Transverse colon (tissue), 4 donors: Measurements from ENCODE around the gene KRT84. TPM values are rescaled to one million over a fixed set of nuclear protein-coding genes. Genes with fewer than 3 reads are reported as not detected.

Source experiments
- DNase-seq: peaks from one replicate; pipeline ENCODE4 v3.0.0-alpha.2; 2019
- H3K27ac ChIP-seq, 4 donors: fragments of 200-600 bp; sonication (generic); 2 replicates each; pipeline ENCODE4 v1.5.1; 2016 to 2018; ENCODE audit warnings: inconsistent platforms in 4 of 4
- H3K27me3 ChIP-seq: fragments of 200-600 bp; sonication (generic); 2 replicates; pipeline ENCODE4 v1.5.1; 2017; ENCODE audit warnings: inconsistent platforms
- H3K36me3 ChIP-seq, 4 donors: fragments of 200-600 bp; sonication (generic); 2 replicates each; pipeline ENCODE4 v1.5.1; 2017 to 2019; ENCODE audit warnings: inconsistent platforms in 4 of 4
- H3K4me1 ChIP-seq, 4 donors: fragments of 200-600 bp; sonication (generic); 2 replicates each; pipeline ENCODE4 v1.5.1; 2017 to 2020; ENCODE audit warnings: inconsistent platforms in 4 of 4
- H3K4me3 ChIP-seq, 4 donors: fragments of 200-600 bp; sonication (generic); 1 replicate in 1 of 4; 2 replicates in 3 of 4; pipeline versions ENCODE4 v1.5.1 to v1.6.1; 2017 to 2019; ENCODE audit warnings: inconsistent platforms in 4 of 4
- H3K9me3 ChIP-seq, 2 donors: fragments of 200-600 bp; sonication (generic); 2 replicates each; pipeline ENCODE4 v1.5.1; 2017 to 2019; ENCODE audit warnings: inconsistent platforms in 2 of 2
- EP300 ChIP-seq: sonication (generic); formaldehyde crosslinking; IDR thresholded peaks from one replicate; pipeline ENCODE4 v1.6.1; 2017; ENCODE audit warnings: antibody characterized with exemption, low read depth
- POLR2A ChIP-seq: fragments of 450-650 bp; IDR thresholded peaks from one replicate; pipeline ENCODE4 v1.6.1; 2016; ENCODE audit warnings: antibody characterized with exemption, mild to moderate bottlenecking, moderate library complexity
- POLR2AphosphoS5 ChIP-seq, 3 donors: sonication (generic); formaldehyde crosslinking; IDR thresholded peaks; one replicate each; pipeline ENCODE4 v1.6.1; 2016; ENCODE audit warnings: antibody characterized with exemption in 3 of 3
- WGBS, 2 donors: methylation state at CpG; one replicate each; pipeline ENCODE4 v1.1.5; 2018; ENCODE audit warnings: low coverage in 1 of 2; 5-methylcytosine and 5-hydroxymethylcytosine counted together
- in situ Hi-C, 4 donors: fragments of 200-750 bp; cut with MboI; loops; one replicate each; pipeline versions ENCODE4 v1.15.0 to v1.15.1; 2017; ENCODE audit warnings: low sequenced_read_pairs in 3 of 4, low pct_ligation_motif_present in 1 of 4, low pct_unique_long_range_greater_than_20kb in 1 of 4
- intact Hi-C: fragments of 100-400 bp; cut with DNase I; formaldehyde crosslinking; loops from one replicate; pipeline ENCODE4 v1.15.1; 2023; ENCODE audit warnings: low total_unique reads
- total RNA-seq, 4 donors: library from RNA; depleted of rRNA; stranded (reverse); fragments of >200 nt; gene quantifications; one replicate each; pipeline ENCODE4 v1.1.0, GENCODE V29; 2016
- TF ChIP-seq, protein P1 (sequence below), 5 experiments: fragments of 200-600 bp in 3 of 5; fragments of 450-650 bp in 2 of 5; sonication (generic) in 3 of 5; IDR thresholded peaks; 1 replicate in 2 of 5; 2 replicates in 3 of 5; pipeline ENCODE4 v1.5.1; 2016 to 2017; ENCODE audit warnings: antibody characterized with exemption in 5 of 5, inconsistent platforms in 3 of 5, mild to moderate bottlenecking in 2 of 5, moderate library complexity in 1 of 5

KRT84 gene
- total RNA-seq, 4 donors from 2014 or later, result not detected

GRCh38 chr12:52331039-52331438 is 54.4 kb downstream of the KRT84 start:
- no peak overlapping the region for H3K4me3 ChIP-seq
- DNase-seq, result no peak
- in situ Hi-C loops (no loop called here), intact Hi-C loops (no loop called here)
- no peak overlapping the region for H3K27ac ChIP-seq
- H3K36me3 ChIP-seq, result no peaks in the 10 kb centered on the region
- TF ChIP-seq, protein P1, sequence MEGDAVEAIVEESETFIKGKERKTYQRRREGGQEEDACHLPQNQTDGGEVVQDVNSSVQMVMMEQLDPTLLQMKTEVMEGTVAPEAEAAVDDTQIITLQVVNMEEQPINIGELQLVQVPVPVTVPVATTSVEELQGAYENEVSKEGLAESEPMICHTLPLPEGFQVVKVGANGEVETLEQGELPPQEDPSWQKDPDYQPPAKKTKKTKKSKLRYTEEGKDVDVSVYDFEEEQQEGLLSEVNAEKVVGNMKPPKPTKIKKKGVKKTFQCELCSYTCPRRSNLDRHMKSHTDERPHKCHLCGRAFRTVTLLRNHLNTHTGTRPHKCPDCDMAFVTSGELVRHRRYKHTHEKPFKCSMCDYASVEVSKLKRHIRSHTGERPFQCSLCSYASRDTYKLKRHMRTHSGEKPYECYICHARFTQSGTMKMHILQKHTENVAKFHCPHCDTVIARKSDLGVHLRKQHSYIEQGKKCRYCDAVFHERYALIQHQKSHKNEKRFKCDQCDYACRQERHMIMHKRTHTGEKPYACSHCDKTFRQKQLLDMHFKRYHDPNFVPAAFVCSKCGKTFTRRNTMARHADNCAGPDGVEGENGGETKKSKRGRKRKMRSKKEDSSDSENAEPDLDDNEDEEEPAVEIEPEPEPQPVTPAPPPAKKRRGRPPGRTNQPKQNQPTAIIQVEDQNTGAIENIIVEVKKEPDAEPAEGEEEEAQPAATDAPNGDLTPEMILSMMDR (IDR thresholded peaks at IDR 0.05), result no peak
- no peak for TF ChIP-seq EP300
- WGBS, 2 donors, result 85% methylated on average over 1 of the region's 1 CpG; no CpG with 5 or more reads in 1 of the 2 donors
- H3K4me1 ChIP-seq, result peaks cover 0 to 8% (median 0%) of the 10 kb centered on the region in 4 donors
- no peaks in the 10 kb centered on the region for H3K9me3 ChIP-seq
- no peaks in the 10 kb centered on the region for H3K27me3 ChIP-seq

GRCh38 chr12:52327830-52328500 is 57.5 kb downstream of the KRT84 start:
- in situ Hi-C loops, result no loop called here
- TF ChIP-seq, protein P1 (IDR thresholded peaks at IDR 0.05), result peak in 1 of 5 experiments; percentile 7
- TF ChIP-seq POLR2A, result no peak
- TF ChIP-seq POLR2AphosphoS5 (IDR thresholded peaks at IDR 0.05), result no peak

More at GRCh38 chr12:52327830-52328500, 57.5 kb downstream of the KRT84 start:
- Histone ChIP-seq H3K4me3 (no peak overlapping the region), H3K27me3 (no peaks in the 10 kb centered on the region), H3K4me1 (no peaks in the 10 kb centered on the region), H3K27ac (no peak overlapping the region), H3K36me3 (no peaks in the 10 kb centered on the region), H3K9me3 (no peaks in the 10 kb centered on the region)
- 50 to 59% methylated on average over 2 to 10 of the region's 10 CpGs for WGBS, 2 donors
- intact Hi-C loops, result loop anchor here (5.0 kb wide), 1 partner anchor 171 kb away; no protein-coding TSS in a partner anchor
- DNase-seq, result no peak

Other genes with a start within 250 kb of the KRT84 start
- under 1 TPM in 1 of 4 donors, not detected in 3; 0.14 TPM for gene KRT80, start 193.6 kb downstream of the KRT84 start, total RNA-seq
- gene KRT7, start 152.4 kb downstream of the KRT84 start, total RNA-seq, result 1 to 10 TPM in 1 of 4 donors, under 1 TPM in 2, not detected in 1; 0.75 to 1.6 (median 0.95) TPM
- gene KRT86, start 111.0 kb downstream of the KRT84 start, total RNA-seq, result 1 to 10 TPM in 1 of 4 donors, not detected in 3; 3.6 TPM
- gene KRT81, start 94.1 kb downstream of the KRT84 start, total RNA-seq, result not detected
- gene KRT83, start 64.3 kb downstream of the KRT84 start, total RNA-seq, result not detected
- not detected for gene KRT85, start 18.2 kb downstream of the KRT84 start, total RNA-seq
- gene KRT82, start 20.7 kb upstream of the KRT84 start, total RNA-seq, result not detected
- gene KRT75, start 48.7 kb upstream of the KRT84 start, total RNA-seq, result not detected
- not detected for gene KRT6B, start 66.5 kb upstream of the KRT84 start, total RNA-seq
- 10 to 100 TPM in 1 of 4 donors, not detected in 3; 23.9 TPM for gene KRT6C, start 88.2 kb upstream of the KRT84 start, total RNA-seq
- not detected for gene KRT6A, start 107.6 kb upstream of the KRT84 start, total RNA-seq
- not detected for gene KRT5, start 134.7 kb upstream of the KRT84 start, total RNA-seq
- not detected for gene KRT71, start 167.5 kb upstream of the KRT84 start, total RNA-seq
- not detected for gene KRT74, start 188.2 kb upstream of the KRT84 start, total RNA-seq
- gene KRT72, start 215.8 kb upstream of the KRT84 start, total RNA-seq, result not detected
- gene KRT73, start 232.9 kb upstream of the KRT84 start, total RNA-seq, result not detected